Mucosa of descending colon (tissue), 3 donors: ENCODE results near the gene PSMA4. TPM values are rescaled to one million over a fixed set of nuclear protein-coding genes. Genes with fewer than 3 reads are reported as not detected.

Experiments
- ATAC-seq: fragments of 200-7000 bp; cut with Tn5 transposase; one replicate; pipeline ENCODE4 v1.9.1; 2020; ENCODE audit warnings: mild to moderate bottlenecking, moderate library complexity
- DNase-seq, 3 donors: peaks; one replicate each; pipeline ENCODE4 v3.0.0-alpha.2; 2020
- H3K36me3 ChIP-seq: fragments of 200-600 bp; one replicate; pipeline ENCODE4 v1.8.0; 2021; ENCODE audit warnings: low read depth, mild to moderate bottlenecking
- H3K4me1 ChIP-seq: fragments of 200-600 bp; one replicate; pipeline ENCODE4 v1.8.0; 2021; ENCODE audit warnings: low read depth, mild to moderate bottlenecking
- H3K4me3 ChIP-seq: fragments of 200-600 bp; one replicate; pipeline ENCODE4 v1.8.0; 2021; ENCODE audit warnings: mild to moderate bottlenecking
- H3K9me3 ChIP-seq: fragments of 200-600 bp; one replicate; pipeline ENCODE4 v1.8.0; 2021; ENCODE audit warnings: mild to moderate bottlenecking
- CTCF ChIP-seq: fragments of 200-600 bp; IDR thresholded peaks from one replicate; pipeline ENCODE4 v1.8.0; 2022; ENCODE audit warnings: antibody characterized with exemption, mild to moderate bottlenecking
- intact Hi-C, 2 donors: fragments of 100-400 bp; cut with DNase I in 1 of 2; cut with micrococcal nuclease in 1 of 2; formaldehyde crosslinking; loops; one replicate each; pipeline versions ENCODE4 v1.11.0 to v1.11.1; 2022; cut with DNase I, micrococcal nuclease
- total RNA-seq, 3 donors: library from RNA; stranded (reverse); fragmentation: NEBNext Ultra II Directional in 2 of 3; extraction: Animal tissue kit (Norgen Biotek cat#: 25700) in 2 of 3; gene quantifications; one replicate each; pipeline versions ENCODE4 v1.2.1 to v1.2.4, GENCODE V29; 2021 to 2023
- donor health status: DM: no; HTN: no; CAD: no; lungs with moderate emphysema.
- donor health status: DM: no; HTN: no; CAD: no.
- donor health status: DM: no; HTN: yes; CAD: no.

Gene PSMA4
- total RNA-seq, 3 donors from 2014 or later: 108 to 173 (median 133) TPM

GRCh38 chr15:78574944-78575343 lies 34.7 kb downstream of the PSMA4 start:
- DNase-seq: no peak
- no peaks in the 10 kb centered on the region for H3K4me1 ChIP-seq
- H3K9me3 ChIP-seq: no peaks in the 10 kb centered on the region
- no peak for ATAC-seq
- TF ChIP-seq CTCF: no peak
- no peaks in the 10 kb centered on the region for H3K36me3 ChIP-seq
- H3K4me3 ChIP-seq: no peak overlapping the region
- intact Hi-C loops: no loop called here

- intact Hi-C loops: no loop called here
- no peak for DNase-seq
- Histone ChIP-seq H3K36me3 (no peaks in the 10 kb centered on the region), H3K4me3 (no peak overlapping the region), H3K4me1 (no peaks in the 10 kb centered on the region), H3K9me3 (no peaks in the 10 kb centered on the region)
- no peak for TF ChIP-seq CTCF
- no peak for ATAC-seq
Measured at GRCh38 chr15:78597583-78597982, 57.3 kb downstream of the PSMA4 start.

- no peaks in the 10 kb centered on the region for H3K4me1 ChIP-seq
- intact Hi-C loops: no loop called here
- no peaks in the 10 kb centered on the region for H3K36me3 ChIP-seq
- no peak for TF ChIP-seq CTCF
- no peak for DNase-seq
- ATAC-seq: no peak
- no peak overlapping the region for H3K4me3 ChIP-seq
- no peaks in the 10 kb centered on the region for H3K9me3 ChIP-seq
Measured at GRCh38 chr15:78598348-78598747, 58.1 kb downstream of the PSMA4 start.

GRCh38 chr15:78599189-78599588 lies 58.9 kb downstream of the PSMA4 start:
- no peak for DNase-seq
- ATAC-seq: no peak
- Histone ChIP-seq H3K9me3 (no peaks in the 10 kb centered on the region), H3K36me3 (no peaks in the 10 kb centered on the region), H3K4me1 (no peaks in the 10 kb centered on the region), H3K4me3 (no peak overlapping the region)
- no peak for TF ChIP-seq CTCF
- intact Hi-C loops: no loop called here

Other genes with a start within 250 kb of the PSMA4 start
- 10 to 100 TPM; 35.4 to 41.7 (median 37.6) TPM for gene SKIC8, start 240.8 kb upstream of the PSMA4 start, total RNA-seq
- gene CRABP1, start 200.1 kb upstream of the PSMA4 start, total RNA-seq: 1 to 10 TPM in 2 of 3 donors, under 1 TPM in 1; 0.67 to 6.2 (median 2.4) TPM
- 10 to 100 TPM; 51.7 to 62.7 (median 62.0) TPM for gene IREB2, start 102.2 kb upstream of the PSMA4 start, total RNA-seq
- gene HYKK, start 32.9 kb upstream of the PSMA4 start, total RNA-seq: 1 to 10 TPM; 5.7 to 7.8 (median 6.8) TPM
- 1 to 10 TPM; 2.5 to 4.0 (median 3.1) TPM for gene CHRNA5, start 25.1 kb downstream of the PSMA4 start, total RNA-seq
- gene CHRNA3, start 80.6 kb downstream of the PSMA4 start, total RNA-seq: 10 to 100 TPM in 1 of 3 donors, 1 to 10 TPM in 2; 1.9 to 13.9 (median 4.8) TPM
- gene CHRNB4, start 100.8 kb downstream of the PSMA4 start, total RNA-seq: 1 to 10 TPM in 1 of 3 donors, under 1 TPM in 1, not detected in 1; 0.29 to 2.4 TPM